Activated CD8-positive, alpha-beta memory T cell treated with anti-CD3 and anti-CD28 coated beads for 24 hours (primary cell): ENCODE data around the gene CYREN.
"Not testable (repeated sequence)": the region's sequence is repeated elsewhere in the genome, so short reads cannot be mapped to it uniquely, and the experiment has no call there.

Source experiments
- DNase-seq: peaks from one replicate; pipeline ENCODE4 v3.0.0-alpha.2; 2020

The CYREN gene

DNA sequence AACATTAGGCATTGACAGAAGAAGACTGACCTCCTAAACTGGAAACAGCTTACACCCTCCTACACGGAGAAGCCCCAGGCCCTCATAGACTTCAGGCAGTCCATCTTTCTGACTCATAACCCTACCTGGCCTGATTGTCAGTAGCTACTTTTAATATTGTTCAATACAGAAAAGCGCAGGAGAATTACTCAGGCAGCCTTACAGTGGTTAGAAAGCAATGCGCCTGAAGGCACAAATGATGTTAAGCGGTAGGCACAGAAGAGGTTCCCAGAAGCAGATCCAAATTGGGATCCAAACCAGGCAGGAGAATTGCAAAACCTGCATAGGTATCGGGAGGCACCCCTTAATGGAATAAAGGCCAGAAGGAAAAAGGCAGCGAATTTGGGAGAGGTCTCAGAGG is 5.4 kb upstream of the CYREN start:
- peak; percentile 33 for DNase-seq

DNA sequence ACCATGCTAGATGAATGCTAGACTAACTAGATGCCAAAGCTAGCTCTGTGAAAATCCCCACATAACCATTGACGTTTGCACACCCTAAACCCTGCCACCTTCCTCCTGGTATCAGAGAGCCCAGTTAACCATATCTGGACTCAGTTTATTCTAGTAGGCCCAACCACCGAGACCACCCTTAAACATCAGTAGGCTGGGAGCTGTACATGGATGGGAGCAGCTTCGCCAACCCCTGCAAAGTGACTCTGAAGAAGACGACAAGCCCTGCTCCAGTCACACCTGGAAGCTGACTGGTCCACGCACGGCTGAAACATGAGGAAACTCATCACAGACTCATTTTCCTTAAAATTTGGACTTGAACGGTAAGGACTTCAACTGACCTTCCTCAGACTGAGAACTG is 4.4 kb upstream of the CYREN start:
- DNase-seq: peak; percentile 30

GRCh38 chr7:135173916-135174315 is 3.4 kb upstream of the CYREN start:
- peak; percentile 42 for DNase-seq

DNA sequence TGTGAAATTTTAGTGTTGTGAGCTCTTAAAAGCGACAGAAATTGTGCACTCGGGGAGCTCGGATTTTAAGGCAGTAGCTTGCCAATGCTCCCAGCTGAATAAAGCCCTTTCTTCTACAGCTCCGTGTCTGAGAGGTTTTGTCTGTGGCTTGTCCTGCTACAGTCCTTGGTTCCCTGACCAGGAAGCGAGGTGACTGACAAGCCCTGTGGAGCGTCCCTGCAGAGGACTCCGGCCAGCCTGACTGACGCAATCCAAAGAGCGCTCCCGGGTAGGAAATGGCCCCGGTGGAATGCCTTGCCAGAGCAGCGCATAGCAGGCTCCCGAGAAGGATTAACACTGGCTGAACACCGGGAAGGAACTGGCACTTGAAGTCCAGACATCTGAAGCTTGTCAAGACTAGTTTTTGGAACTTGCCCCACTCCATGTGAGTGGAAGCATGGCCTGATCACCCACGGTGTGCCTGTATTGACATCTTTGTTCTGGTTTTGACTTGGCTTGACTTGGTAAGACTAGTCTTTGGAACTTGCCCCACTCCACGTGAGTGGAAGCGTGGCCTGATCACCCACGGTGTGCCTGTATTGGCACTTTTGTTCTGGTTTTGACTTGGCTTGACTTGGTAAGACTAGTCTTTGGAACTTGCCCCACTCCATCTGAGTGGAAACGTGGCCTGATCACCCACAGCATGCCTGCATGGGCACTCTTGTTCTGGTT is 1.2 kb upstream of the CYREN start:
- peak; percentile 59 for DNase-seq

DNA sequence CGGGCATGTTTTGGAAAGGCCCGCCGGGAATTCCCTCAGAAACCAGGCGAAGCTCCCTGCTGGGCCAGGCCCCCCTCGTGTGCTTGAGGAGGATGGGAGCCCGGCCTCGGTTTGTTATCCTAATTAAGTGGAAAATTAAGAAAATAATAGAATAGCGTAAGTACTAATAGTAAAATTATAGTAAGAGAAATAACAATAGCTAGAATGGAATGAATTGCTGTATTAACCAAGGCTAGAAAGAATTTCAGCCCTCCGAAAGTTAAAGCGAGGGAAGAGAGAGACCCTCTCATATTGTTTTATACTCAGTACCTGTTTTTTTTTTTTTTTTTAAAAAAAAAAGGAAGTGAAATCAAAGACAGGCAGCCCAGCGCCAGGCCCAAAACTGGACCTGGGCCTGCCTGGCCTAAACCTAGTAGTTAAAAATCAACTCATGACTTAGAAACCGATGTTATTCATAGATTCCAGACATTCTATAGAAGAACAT is 533 bp upstream of the CYREN start:
- not testable (repeated sequence) for DNase-seq

DNA sequence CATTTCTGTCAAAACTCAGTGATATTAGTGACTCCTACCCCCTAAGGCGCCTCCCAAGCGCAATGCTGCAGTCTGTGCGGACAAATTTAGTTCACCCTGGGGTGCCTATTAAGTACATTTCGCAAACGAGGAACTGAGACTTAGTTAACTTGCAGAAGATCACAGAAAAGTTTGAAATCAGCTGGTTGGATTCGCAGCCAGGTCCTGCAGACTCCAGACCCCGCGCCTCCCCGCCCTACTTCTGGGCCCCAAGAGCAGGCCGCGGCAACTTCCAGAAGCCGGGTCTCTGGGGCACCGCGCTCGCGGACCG is 588 bp downstream of the CYREN start:
- DNase-seq: no peak

DNA sequence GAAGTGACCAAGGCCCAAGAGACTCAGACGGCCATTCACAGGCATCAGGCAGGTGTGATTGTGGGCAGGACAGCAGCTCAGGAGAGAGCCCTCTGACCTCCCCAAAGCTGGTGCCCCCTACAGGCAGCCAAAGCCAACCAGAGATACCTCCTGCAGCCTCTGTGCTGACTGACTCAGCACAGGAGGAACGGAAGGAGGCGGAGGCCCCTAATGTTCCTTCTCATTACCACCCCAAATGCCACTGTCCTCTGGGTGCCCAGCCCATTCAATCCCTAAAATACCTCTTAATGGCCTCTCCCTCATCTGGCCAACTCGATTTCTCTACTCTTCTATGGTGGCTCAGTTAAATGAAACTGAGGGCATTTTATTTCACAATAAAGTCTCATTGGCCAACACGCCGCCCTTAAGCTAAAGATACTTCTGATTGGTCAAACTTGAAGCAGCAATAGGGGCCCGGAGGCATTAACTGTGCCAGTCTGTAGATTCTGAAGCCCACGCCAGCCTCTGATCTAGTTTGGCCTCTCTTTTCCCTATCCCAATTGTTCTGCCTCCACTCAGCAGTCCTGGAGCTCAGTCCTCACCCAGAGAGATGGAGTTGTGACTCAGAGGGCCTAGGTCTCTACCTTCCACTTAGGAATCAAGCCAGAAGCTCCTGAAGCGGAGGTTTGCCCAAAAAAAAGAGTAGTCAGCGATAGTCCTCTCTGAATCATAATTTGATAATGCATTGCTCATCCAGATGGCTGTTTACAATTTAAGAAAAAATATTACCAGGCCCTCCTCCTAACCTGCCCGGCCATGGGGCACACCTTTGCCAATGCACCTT is 1.2 kb downstream of the CYREN start:
- DNase-seq: peak; percentile 79

GRCh38 chr7:135168489-135169140 is 1.9 kb downstream of the CYREN start:
- DNase-seq: no peak

- no peak for DNase-seq
Observed at GRCh38 chr7:135168001-135168400, 2.5 kb downstream of the CYREN start.

DNA sequence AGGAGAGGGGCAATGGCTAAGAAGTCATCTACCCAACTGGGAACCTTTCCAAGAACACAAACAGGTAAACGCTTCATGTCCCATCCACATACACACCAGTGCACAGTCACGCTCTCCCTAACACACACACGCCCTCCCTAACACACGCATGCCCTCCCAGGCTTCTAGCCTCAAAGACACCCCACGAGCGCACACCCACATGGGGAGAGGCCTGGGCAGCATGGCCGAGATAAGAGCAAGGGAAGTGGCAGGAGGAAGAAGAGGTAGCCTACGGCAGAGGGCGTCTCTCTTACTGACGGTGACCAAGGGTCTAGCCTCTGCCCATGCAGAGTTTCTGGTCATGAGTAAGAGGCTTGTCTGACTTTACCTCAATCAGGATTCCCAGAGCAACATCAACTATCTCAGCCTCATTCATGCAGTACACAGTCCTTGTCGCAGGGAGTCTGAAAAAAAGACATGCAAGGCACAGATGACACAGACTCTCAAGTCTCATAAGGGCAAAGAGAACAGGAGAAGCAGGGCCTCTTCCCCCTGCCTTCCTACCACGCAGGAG is 3.1 kb downstream of the CYREN start:
- DNase-seq: no peak

- no peak for DNase-seq
Observed at GRCh38 chr7:135166338-135166990, 4.0 kb downstream of the CYREN start.

DNA sequence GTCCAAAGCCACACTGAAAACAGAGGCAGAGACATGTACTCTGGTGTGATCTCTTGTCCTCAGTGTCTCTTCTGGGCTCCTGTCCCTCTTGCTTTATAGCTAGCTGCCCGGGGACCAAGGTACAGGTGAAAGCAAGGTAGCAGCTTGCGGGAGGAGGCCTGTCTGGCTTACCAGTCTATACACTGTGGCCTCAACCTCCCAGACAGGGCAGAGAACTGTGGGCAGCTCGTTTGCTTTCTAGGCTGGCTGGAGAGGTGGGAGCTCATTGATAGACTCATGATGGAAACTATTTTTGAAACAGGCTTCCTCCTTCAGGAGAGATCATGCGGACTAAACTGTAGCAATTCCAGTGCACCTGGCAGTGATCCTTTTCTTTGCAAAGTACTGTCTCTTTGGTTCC is 4.6 kb downstream of the CYREN start:
- DNase-seq: no peak

GRCh38 chr7:135164357-135165061 is 6.0 kb downstream of the CYREN start:
- no peak for DNase-seq

GRCh38 chr7:135162382-135163001 is 8.0 kb downstream of the CYREN start:
- DNase-seq: no peak

- DNase-seq: no peak
Observed at GRCh38 chr7:135161669-135162068, 8.8 kb downstream of the CYREN start.

DNA sequence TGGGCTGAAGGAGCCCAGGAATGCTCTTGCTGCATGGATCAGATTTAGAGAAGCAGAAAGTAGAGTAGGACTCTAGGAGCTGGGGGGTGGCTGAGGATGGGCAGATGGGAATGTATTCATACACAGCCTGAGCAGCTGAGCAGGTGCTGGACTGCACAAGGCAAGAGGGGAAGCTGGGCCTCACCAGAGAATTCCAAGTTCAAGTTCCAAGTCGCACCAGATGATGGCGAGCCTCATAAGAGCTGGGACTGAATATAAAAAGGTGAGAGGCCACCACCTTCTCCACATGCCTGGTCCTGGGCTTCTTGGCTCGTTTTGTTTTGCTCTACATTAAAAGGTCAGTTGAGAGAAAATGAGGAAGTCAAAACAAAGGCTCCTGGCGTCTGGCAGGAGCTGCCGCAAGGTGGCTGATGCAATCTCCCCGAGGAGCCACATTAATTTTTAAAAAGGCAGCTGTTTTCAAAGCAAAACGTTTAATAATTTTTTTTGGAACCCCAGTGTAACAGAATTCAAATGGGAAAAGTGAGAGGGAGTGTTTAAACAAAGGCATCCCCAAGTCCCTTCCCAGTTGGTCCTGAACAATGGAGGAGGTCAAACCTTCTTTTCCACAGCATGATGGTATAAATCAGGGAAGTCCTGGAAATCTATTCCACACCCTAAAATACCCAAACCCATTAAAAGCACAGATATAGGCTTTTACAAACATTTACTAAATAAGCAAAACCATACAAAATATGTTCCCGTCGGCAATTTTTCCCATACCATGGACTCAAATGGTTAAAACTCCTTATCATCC is 9.5 kb downstream of the CYREN start:
- no peak for DNase-seq

GRCh38 chr7:135160098-135160857 is 10.2 kb downstream of the CYREN start:
- no peak for DNase-seq

GRCh38 chr7:135159359-135160085 is 11.0 kb downstream of the CYREN start:
- DNase-seq: no peak

DNA sequence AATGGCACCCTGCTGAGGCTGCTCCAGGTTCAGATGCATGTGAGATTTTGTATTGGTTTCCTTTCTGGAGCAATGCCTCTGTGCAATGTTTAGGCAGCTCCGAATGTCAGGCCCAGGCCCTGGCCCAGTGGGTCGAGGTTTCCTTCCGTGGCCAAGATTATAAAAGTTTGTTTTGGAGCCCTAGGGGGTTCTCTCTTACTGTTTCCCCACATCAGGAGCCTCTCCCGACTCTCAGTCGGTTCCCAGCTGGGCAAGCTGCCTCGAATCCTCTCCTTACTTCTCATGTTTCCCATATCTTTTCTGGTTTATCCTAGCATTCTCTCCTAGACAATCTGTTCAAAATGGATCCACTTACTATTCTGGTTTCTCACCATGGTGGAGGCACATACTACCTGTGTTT is 11.6 kb downstream of the CYREN start:
- no peak for DNase-seq
